HL-60/S4 treated with phorbol 12-myristate 13-acetate at 8.2 ng/mL for 4 days and 3 days (cell line): ENCODE data around the gene DOK7.

Experiments used
- in situ Hi-C: fragments of 300-500 bp; cut with MboI; formaldehyde crosslinking; loops from 2 replicates; pipeline ENCODE4 v1.15.0; 2022; ENCODE audit warnings: low sequenced_read_pairs

Gene DOK7

DNA sequence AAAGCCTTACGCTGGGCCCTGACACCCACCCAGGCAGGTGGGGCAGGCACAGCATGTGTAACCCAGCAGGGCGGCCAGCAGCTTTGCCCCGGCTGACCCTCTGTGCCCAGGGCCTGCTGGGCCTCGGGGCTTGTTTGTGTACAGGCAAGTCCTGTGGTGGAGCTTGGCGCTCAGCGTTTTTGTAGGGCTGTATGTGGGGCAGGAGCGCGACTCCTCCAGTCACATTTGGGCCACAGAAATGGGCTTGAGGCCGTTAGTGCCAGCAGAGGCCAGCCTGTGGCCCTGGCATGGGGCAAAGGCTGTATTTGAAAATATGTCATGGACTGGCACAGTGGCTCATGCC is 36.0 kb upstream of the DOK7 start:
- in situ Hi-C loops: no loop called here

DNA sequence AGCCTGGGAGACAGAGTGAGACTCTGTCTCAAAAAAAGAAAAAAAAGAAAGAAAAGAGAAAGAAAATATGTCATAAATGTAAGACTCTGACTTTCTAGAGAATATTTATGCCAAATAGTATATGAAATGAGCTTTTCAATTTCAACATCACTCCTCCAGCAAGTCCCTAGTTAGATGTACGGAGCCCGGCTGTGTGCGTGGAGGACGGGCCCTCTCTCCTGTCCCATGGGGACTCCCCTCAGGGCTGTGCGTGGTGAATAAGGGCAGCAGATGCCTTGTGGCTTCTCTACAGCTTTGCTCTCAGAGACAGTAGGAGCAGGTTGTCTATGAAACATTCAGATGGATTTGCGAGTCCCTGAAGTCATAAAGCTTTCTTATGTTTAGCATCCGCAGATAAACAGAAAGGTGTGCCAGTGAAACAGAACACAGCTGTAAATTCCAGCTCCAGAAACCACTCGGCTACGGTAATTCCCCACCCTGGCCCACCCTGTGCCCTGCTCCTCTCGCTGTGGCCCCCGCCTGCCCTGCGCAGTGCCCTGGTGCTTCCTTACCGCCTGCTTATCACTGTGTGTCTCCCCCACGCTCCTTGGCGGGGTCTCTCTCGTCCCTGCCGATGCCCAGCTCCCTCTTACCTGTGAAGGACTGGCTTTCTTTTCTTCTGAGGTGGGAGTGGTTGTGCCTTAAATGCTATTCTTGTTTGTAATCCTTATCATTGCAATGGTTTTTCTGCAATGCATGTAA is 35.2 kb upstream of the DOK7 start:
- in situ Hi-C loops: no loop called here

DNA sequence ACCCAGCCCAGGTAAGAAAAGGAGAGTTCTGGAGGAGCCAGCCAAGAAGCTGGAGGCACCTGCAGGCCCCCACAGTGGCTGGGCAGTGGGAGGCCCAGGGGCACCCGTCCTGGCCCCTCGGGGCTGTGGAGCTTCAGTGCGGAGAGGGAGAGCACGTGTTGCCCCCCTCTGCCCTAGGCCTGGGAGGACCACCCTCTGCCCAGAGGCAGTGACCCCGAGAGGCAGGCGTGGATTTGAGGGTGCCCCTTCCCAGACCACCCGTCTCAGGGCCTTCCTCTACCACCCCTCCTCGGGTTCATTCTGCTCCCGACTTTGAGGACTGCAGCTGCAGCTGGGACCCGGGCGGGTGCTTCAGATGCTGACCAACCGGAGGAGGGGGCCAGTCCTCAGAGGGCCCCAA is 33.5 kb upstream of the DOK7 start:
- in situ Hi-C loops: no loop called here

DNA sequence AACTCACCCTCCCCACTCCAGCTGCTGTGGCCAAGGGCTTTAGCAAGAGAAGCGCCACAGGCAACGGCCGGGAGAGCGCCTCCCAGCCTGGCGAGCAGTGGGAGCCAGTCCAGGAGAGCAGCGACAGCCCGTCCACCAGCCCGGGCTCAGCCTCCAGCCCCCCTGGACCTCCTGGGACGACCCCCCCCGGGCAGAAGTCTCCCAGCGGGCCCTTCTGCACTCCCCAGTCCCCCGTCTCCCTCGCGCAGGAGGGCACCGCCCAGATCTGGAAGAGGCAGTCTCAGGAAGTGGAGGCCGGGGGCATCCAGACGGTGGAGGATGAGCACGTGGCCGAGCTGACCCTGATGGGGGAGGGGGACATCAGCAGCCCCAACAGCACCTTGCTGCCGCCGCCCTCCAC is 32.6 kb upstream of the DOK7 start:
- in situ Hi-C loops: no loop called here

DNA sequence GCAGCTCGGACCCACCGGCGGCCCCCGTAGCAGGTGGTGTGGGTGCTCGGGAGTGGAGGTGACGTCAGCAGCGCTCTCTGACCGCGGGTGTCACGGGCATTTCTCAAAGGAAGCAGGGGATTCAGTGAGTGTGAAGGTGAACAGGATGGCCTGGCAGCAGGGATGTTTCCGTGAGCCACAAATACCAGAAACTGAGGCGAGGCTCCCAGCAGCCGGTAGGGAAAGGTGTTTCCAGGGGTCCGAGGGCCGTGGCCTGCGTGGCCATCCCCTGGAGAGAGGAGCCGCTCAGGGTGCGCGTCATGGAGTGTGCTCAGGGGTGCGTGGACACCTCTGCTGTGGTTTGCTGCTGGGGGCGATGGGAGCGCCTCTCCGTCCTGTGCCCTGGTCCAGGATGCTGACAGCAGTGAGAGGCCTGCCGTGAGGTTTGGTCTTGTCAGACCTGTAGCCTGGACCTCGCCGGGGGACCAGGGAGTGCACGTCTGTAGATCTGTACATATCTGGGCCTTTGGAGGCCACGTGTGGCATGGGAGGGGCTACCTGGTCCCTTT is 31.6 kb upstream of the DOK7 start:
- in situ Hi-C loops: no loop called here

DNA sequence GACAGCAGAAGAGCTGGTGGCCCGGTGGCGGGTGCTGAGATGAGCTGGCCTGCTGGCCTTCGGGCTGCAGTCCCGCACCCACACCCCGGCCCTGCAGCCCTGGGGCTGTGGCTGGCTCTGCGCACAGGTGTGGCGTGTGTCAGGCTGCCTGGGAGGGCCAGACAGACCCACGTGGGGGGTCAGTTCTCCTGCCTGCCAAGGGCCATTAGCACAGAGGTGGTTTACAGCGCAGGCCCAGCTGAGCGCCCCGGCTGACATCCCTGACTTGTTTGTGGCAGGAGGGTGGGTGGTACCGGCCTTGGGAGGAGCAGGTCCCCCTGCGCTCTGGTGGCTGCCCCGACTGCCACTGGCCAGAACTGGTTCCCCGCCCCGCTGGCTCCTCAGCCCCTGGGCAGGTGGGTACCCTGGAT is 30.7 kb upstream of the DOK7 start:
- in situ Hi-C loops: no loop called here

DNA sequence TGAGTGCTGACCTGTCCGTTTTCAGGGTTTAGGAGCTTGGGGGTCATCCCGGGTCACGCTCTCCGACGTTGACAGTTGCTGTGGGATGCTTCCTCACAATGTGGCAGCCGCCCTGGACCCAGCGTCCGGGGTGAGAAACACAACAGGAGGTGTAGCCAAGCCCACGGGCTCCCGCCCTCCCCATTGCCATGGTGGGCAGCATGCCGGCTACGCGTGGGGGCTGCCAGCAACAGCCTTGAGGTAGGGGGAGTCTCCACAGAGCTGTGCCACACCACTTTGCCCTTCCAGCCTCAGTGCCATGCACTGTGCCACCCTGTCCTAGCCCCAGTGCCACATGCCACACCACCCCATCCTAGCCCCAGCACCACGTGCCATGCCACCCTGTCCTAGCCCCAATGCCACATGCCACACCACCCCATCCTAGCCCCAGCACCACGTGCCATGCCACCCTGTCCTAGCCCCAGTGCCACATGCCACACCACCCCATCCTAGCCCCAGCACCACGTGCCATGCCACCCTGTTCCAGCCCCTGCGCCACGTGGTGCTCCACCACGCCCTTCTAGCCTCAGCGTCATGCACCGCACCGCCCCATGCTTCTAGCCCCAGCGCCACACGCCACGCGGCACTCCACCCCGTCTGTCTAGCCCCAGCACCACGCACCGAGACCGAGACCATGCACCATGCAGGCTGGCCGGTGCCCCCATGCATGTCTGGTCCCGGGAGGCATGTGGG is 29.8 kb upstream of the DOK7 start:
- in situ Hi-C loops: no loop called here

DNA sequence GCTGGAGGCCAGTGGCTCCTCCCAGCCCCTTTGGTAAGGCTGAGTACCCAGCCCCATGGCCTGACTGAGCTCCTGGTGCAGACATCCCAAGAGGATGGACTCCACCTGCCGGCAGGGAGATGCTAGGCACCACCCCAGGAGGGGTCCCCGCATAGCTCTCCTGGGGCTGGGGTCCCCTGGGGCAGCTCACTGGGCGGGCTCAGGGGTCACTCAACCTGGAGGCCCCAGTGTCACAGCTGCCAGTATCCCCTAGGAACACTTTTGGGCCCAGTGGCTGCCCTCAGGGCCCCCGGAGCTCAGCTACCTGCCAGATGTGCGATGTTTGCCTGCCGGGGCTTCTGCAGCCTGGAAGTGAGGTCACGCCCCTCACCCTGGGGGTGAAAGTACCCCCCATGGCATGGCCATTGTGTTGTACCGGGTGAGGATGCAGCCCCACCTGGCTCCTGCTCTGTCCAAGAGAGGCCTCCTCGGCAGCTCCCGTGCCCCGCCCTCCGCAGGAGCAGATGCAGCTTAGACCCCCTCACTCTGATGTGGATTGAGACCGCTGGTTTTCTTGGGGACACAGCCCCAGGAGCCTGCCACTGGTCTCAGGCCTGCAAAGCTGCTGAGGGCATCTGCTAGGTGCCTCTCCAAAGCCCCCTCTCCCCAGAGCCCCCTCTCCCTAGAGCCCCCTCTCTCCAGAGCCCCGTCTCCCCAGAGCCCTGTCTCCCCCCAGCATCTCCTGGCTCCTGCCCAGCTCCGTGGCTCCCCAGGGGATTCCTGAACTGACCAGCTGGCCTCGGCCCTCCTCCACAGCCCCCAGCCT is 28.0 kb upstream of the DOK7 start:
- in situ Hi-C loops: no loop called here

DNA sequence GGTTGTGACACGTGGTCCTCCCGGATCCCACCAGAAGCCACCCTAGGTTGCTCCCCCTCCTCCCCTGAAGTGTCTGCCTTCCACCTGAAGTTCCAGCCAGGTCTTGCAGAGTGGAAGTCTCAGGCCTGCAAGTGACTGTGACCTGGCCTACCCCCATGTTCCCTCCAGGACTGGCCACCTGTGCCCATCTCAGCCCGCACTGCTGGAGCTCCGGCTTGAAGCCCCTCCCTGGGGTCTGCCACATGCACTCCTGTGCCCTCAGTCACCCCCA is 27.5 kb upstream of the DOK7 start:
- in situ Hi-C loops: no loop called here

DNA sequence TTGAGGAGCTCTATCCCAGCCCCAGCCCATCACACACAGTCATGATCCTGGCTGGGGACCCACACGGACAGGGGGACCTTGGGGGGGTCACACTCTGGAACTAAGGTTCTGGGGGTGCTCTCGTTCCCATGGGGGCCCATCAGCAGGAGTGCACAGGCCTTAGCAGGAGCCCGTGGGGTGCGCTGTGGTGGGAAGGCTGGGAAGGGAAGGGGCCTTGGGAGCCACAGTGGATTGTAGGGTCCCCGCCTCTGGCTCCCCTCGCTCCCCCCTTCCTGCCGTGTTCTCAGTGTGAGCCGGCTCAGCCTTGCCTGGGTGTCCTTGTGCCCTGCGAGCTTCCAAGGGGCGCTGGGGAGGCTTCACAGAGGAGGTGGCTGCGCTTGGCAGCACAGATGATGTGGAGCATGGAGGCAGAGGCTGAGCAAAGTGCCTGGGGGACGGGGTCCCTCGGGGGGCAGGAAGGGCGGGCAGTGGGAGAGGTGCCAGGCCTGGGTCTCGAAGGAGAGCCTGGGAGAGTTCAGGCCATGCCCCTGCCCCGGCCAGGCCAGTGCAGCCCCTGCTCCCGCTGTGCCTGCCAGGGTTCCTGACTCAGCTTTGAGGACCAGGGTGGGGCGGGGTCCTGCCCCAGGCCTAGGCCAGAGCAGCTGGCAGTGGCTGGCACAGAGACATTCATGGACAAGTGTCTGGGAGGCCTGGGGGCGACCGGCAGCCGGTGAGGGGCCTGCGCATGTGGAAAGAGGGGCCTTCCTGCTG is 26.9 kb upstream of the DOK7 start:
- in situ Hi-C loops: no loop called here

DNA sequence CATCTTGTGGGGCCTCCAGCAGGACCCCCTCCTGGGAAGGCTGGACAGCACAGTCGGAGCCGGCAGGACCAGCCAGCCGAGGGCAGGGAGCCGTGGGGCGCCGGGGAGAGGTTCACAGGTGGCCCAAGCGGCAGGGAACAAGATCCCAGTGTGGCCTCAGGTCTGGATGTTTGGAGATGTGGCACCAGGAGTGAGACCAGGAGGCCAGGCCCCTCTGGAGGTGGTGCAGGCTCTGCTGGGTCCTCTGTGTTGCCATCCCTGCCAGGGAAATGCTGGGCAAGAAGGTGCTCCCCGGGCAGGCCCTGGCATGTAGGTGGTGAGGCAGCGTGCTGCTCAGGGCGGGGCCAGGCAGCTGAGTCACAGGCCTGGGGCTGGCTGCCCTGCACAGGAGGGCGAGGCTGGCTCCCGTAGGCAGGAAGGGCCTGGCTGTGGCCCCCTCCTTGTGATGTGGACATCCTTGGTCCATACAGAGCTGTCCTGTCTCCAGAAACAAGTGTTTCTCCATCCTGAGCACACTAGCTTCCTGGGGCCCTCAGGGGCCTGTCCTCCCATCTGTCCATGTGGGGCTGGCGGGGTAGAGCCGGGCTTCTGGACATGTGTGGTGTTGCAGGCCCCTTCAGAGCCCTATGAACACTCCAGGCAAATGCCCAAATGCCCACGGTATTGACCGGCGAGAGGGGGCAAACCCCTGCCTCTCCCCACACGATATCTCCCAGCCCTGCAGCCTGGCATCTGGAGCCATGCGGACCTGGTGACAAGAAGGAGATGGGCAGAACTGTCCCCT is 26.1 kb upstream of the DOK7 start:
- in situ Hi-C loops: no loop called here

DNA sequence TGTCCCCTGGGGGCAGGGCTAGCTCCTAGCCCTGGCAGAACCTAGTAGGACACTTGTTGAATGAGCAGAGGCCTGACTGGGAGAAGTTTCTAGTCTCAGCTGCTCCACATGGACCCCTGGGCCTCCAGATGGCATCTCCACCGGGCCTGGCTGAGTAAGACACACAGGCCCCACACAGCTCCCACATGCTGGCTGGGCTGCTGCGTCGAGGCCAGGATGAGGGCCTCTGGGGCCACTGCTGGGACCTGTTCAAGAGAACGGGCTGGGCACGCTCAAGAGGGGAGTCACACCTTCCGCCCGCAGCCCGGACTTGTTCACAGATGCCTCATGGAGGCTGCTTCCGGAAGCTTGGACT is 25.5 kb upstream of the DOK7 start:
- in situ Hi-C loops: no loop called here

DNA sequence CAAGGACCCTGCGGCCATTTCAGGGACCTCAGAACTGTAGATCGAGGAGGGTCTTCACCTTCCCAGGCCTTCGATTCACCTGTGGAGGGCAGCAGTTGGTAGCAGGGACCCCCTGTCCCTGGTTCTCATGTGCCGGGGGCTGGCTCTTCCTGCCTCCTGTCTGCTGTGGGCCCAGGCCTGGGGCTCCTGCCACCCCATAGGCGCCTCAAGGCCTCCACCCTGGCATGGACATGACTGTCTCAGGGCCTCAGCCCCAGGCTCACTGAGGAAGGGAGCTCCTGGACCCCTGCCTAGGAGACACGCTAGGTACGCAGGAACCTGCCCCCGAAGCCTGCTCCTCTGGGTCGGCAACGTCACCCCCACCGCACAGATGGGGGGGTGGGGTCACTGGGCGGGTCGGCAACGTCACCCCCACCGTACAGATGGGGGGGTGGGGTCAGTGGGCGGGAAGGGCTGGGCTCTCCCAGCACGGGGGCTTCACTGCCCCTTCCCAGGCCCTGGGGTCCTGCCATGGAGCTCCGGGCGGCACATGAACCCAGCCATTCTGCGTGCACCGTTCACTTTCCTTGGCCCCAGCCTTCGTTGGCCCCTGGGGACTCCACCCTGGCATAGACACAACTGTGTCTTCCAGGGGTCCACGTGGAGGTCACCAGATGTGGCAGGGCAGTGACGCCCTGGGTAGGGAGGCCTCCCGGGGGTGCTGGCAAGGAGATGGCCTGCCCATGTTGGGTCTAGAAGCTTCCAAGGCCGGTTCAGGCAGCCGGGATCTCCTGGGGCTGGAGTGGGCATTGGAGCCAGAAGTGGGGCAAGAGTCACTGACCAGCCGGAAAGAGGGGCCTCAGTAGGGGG is 24.9 kb upstream of the DOK7 start:
- in situ Hi-C loops: no loop called here

DNA sequence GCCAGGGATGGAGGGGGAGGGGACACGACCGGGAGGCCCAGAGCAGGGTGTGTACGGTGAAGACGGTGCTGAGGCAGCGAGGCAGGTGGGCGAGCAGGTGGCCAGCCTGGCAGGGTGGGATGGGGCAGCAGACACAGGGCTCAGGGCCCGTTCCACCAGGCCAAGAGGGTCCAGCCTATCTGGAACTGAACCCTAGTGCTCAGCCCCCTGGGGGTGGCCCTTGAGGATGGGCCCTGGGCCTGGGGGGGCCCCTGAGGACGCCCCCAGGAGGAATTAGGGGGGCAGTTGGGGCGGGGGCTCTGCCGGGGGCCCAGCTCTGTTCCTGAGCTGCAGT is 24.3 kb upstream of the DOK7 start:
- in situ Hi-C loops: no loop called here

DNA sequence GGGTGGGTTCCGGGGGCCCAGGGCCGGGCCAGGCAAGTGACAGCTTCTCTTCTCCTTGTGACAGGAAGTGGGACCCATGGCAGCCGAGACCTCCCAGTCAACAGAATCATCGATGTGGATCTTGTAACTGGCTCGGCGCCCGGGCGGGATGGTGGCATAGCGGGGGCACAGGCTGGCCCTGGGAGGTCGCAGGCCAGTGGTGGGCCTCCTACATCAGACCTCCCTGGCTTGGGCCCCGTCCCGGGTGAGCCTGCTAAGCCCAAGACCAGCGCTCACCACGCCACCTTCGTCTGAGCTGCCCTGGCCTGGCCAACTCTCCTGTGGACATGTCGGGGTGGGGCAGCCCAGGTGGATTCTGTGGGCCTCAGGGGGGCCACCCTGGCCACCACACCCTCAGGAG is 23.7 kb upstream of the DOK7 start:
- in situ Hi-C loops: no loop called here

DNA sequence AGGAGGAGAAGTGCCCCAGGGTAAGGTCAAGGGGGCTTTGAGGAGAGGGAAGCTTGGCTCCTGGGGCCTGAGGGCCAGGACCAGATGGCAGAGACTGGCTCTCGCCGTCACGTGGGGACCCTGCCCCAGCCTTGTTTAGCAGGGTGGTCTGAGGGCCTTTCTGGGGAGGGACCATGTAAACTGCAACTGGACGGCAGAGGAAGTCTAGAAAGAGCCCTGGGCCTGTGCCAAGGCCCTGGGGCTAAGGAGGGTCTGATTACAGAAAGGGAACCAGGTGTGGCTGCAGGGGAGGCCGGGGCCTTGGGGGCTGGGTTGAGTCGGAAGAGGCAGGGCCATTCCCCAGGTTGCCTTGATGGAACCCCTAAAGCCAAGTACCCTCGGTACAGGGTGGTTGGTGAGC is 23.1 kb upstream of the DOK7 start:
- in situ Hi-C loops: loop anchor here (10.0 kb wide), 1 partner anchor 95 kb away; no protein-coding TSS in a partner anchor

DNA sequence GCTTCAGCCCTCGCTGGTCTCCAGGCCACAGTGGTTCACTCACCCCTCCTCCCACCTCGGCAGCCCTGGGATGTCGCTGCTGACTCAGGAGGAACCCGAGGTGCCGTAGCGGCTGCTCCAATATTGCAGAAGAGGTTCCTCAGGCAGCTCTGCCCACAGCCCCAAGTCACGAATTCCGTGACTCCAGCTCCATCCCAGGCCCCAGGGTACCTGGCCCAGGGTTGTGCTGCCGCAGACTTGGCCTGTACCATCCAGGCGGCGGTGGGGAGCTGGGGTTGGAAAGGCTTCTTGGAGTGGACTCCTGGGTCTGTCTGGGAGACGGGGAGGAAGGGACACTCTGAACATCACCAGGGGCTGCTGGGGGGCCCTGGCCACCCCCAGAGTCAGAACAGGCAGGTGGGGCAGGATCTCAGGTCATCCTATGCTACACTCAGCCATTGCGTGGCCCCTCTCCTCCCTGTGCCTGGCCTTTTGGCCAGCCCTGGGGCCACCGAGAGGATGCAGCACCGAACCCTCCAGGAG is 22.1 kb upstream of the DOK7 start:
- in situ Hi-C loops: loop anchor here (10.0 kb wide), 1 partner anchor 96 kb away; no protein-coding TSS in a partner anchor

DNA sequence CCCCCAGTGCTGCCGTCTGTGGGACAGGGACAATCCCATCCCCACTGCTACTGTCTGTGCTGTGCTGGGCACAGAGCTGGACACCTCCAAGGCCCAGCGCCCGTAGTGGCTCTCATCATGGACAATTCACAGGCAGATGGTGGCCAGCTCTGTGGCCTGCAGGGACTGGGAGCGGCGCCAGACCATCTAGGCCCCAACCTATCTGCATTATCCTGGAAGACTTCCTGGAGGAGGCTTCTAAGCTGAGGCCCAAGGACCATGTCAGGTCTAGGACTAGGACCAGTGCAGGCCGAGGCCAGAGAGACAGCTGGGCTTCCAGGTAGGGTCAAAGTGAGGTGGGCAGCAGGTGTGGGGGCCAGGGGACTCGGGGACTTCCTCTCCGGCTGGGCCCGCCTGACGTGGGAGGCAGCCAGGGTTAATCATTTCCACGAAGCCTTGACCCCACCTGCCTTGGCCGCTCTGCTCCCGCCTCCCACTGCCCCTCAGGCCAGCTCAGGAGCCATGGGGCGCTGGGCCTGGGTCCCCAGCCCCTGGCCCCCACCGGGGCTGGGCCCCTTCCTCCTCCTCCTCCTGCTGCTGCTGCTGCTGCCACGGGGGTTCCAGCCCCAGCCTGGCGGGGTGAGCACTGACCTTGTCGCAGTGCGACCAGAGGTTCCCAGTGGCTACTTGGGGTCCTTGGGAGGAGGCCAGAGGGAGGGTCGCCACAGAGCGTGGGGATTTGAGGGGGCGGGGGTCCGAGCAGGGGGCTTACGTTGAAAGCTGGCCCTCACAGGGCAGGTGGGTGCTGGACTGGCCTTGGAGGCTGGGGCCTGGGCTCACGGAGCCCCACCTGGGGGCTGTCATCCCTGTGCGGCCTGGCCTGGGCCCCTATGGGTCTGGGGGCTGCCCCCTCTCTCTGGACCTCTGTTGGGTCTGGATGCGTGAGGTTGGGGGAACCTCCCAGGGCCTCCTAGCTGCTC is 21.3 kb upstream of the DOK7 start, which contains the start of gene HGFAC:
HGFAC (plus strand) TSS at position 468 of the 959 bp plus-strand sequence; CDS start at position 502, 34 bp downstream.
- in situ Hi-C loops: loop anchor here (10.0 kb wide), 1 partner anchor 97 kb away; no protein-coding TSS in a partner anchor
